Measurements from ENCODE around the gene ATP6AP1. TPM values are rescaled to one million over a fixed set of nuclear protein-coding genes. Genes with fewer than 3 reads are reported as not detected.

ATP6AP1 gene
- total and polyA plus RNA-seq, 2 donors from 2014 or later: 121 to 205 TPM

GRCh38 chrX:154462396-154462795 lies 33.9 kb downstream of the ATP6AP1 start:
- no peak overlapping the region for H3K27ac ChIP-seq (ENCODE audit: low read depth in 2 of 2, low read length in 2 of 2)
- no peaks in the 10 kb centered on the region for H3K9me3 ChIP-seq (ENCODE audit: control insufficient read depth in 2 of 3, insufficient read depth in 1 of 3, low read length in 3 of 3)
- FAIRE-seq: no peak
- H3K4me1 ChIP-seq (ENCODE audit: control insufficient read depth in 2 of 3, insufficient read depth in 2 of 3, low read depth in 1 of 3, low read length in 3 of 3): no peaks in the 10 kb centered on the region
- H3K27me3 ChIP-seq (ENCODE audit: control insufficient read depth, insufficient read depth, low read length): no peaks in the 10 kb centered on the region
- no peak overlapping the region for H3K9ac ChIP-seq (ENCODE audit: low read length in 3 of 3)
- H3K4me3 ChIP-seq (ENCODE audit: low read length in 3 of 3): no peak overlapping the region
- DNase-seq: no peak
- TF ChIP-seq CTCF (IDR thresholded peaks at IDR 0.05; ENCODE audit: borderline replicate concordance, extremely low read depth, insufficient read depth): no peak
- intact Hi-C loops (cut with DNase I): no loop called here
- H3K36me3 ChIP-seq (ENCODE audit: control insufficient read depth in 2 of 3, insufficient read depth in 3 of 3, low read length in 3 of 3): no peaks in the 10 kb centered on the region

DNA sequence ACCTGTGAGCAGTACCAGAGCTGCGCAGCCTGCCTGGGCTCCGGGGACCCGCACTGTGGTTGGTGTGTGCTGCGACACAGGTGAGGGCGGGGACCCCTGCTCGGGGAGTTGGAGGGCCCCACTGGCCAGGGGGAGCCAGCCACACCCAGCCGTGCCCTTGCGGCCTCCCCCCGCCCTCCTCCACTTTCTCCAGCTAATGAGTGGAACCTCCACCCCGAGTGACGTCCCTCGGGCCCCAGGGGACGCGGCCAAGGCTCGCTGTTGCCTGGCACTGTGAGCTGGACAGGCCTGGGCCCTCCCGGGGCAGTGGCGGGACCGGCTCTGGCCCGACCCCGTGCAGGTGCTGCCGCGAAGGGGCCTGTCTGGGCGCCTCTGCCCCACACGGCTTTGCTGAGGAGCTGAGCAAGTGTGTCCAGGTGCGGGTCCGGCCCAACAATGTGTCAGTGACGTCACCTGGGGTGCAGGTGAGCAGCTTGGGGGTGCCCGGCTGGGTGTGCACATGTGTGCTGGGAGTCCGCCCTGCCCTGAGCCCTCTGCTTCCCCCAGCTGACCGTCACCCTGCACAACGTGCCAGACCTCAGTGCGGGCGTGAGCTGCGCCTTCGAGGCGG lies 35.2 kb downstream of the ATP6AP1 start:
- Histone ChIP-seq H3K27me3 (ENCODE audit: control insufficient read depth, insufficient read depth, low read length) (no peaks in the 10 kb centered on the region), H3K9me3 (ENCODE audit: control insufficient read depth in 2 of 3, insufficient read depth in 1 of 3, low read length in 3 of 3) (no peaks in the 10 kb centered on the region), H3K27ac (ENCODE audit: low read depth in 2 of 2, low read length in 2 of 2) (no peak overlapping the region), H3K36me3 (ENCODE audit: control insufficient read depth in 2 of 3, insufficient read depth in 3 of 3, low read length in 3 of 3) (no peaks in the 10 kb centered on the region), H3K9ac (ENCODE audit: low read length in 3 of 3) (no peak overlapping the region), H3K4me1 (ENCODE audit: control insufficient read depth in 2 of 3, insufficient read depth in 2 of 3, low read depth in 1 of 3, low read length in 3 of 3) (no peaks in the 10 kb centered on the region), H3K4me3 (ENCODE audit: low read length in 3 of 3) (no peak overlapping the region)
- no peak for TF ChIP-seq CTCF (IDR thresholded peaks at IDR 0.05; ENCODE audit: borderline replicate concordance, extremely low read depth, insufficient read depth)
- peak in 1 of 5 donors; percentile 74 for DNase-seq
- intact Hi-C loops (cut with DNase I): no loop called here
- FAIRE-seq: no peak

- FAIRE-seq: no peak
Observed at GRCh38 chrX:154464806-154465365, 36.4 kb downstream of the ATP6AP1 start.

More at GRCh38 chrX:154464806-154465365, 36.4 kb downstream of the ATP6AP1 start:
- intact Hi-C loops (cut with DNase I): no loop called here
- Histone ChIP-seq H3K4me1 (ENCODE audit: control insufficient read depth in 2 of 3, insufficient read depth in 2 of 3, low read depth in 1 of 3, low read length in 3 of 3) (no peaks in the 10 kb centered on the region), H3K9ac (ENCODE audit: low read length in 3 of 3) (no peak overlapping the region), H3K4me3 (ENCODE audit: low read length in 3 of 3) (no peak overlapping the region), H3K27ac (ENCODE audit: low read depth in 2 of 2, low read length in 2 of 2) (no peak overlapping the region), H3K9me3 (ENCODE audit: control insufficient read depth in 2 of 3, insufficient read depth in 1 of 3, low read length in 3 of 3) (no peaks in the 10 kb centered on the region), H3K27me3 (ENCODE audit: control insufficient read depth, insufficient read depth, low read length) (no peaks in the 10 kb centered on the region), H3K36me3 (ENCODE audit: control insufficient read depth in 2 of 3, insufficient read depth in 3 of 3, low read length in 3 of 3) (no peaks in the 10 kb centered on the region)
- no peak for DNase-seq
- no peak for TF ChIP-seq CTCF (IDR thresholded peaks at IDR 0.05; ENCODE audit: borderline replicate concordance, extremely low read depth, insufficient read depth)
